GM20000 (cell line): ENCODE data around the gene C2orf72.

Experiments used
- DNase-seq: peaks from one replicate; pipeline ENCODE4 v3.0.0; 2012; ENCODE audit warnings: low spot score
- CTCF ChIP-seq: IDR thresholded peaks from 2 replicates; pipeline ENCODE4 v1.5.1; 2012; ENCODE audit warnings: mild to moderate bottlenecking, control low read depth; ENCODE audit errors: extremely low read depth, missing control alignments

C2orf72 gene

GRCh38 chr2:231007286-231008098 lies 29.8 kb upstream of the C2orf72 start:
- TF ChIP-seq CTCF: no peak
- DNase-seq: no peak

- TF ChIP-seq CTCF: no peak
- DNase-seq: no peak
These were observed 29.2 kb upstream of the C2orf72 start for GRCh38 chr2:231008131-231008530.

GRCh38 chr2:231009236-231009919 lies 27.9 kb upstream of the C2orf72 start:
- DNase-seq: no peak
- TF ChIP-seq CTCF: no peak

- TF ChIP-seq CTCF: no peak
- no peak for DNase-seq
These were observed 27.1 kb upstream of the C2orf72 start for GRCh38 chr2:231010201-231010730.

- TF ChIP-seq CTCF: no peak
These were observed 25.8 kb upstream of the C2orf72 start for GRCh38 chr2:231011526-231011925.

GRCh38 chr2:231012463-231012862 lies 24.9 kb upstream of the C2orf72 start:
- no peak for DNase-seq
- TF ChIP-seq CTCF: no peak

More at GRCh38 chr2:231011526-231011925, 25.8 kb upstream of the C2orf72 start:
- DNase-seq: no peak

GRCh38 chr2:231013820-231014219 lies 23.5 kb upstream of the C2orf72 start:
- DNase-seq: no peak
- no peak for TF ChIP-seq CTCF
